Measurements from ENCODE around the gene DNAJC5G. TPM values are rescaled to one million over a fixed set of nuclear protein-coding genes. Genes with fewer than 3 reads are reported as not detected.

The DNAJC5G gene
- total RNA-seq, 1 experiment from 2014 or later, result not detected

DNA sequence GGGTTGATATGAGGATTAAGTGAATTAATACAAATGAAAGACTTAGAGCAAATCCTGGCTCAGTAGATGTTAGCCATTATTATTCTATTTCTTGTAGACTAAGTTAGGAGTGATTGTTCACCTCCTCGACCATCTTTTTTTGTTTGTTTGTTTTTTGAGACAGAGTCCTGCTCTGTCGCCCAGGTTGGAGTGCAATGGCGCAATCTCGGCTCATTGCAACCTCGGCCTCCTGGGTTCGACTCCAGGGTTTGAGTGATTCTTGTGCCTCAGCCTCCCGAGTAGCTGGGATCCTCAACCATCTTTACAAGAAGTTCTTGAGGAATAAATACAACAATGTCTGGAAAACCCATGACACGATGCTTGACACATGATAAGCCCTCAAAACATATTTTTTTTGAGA, 19.7 kb downstream of the DNAJC5G start:
- no TSS peak for BruUV-seq (replicated peaks)
- H4K20me1 ChIP-seq (ENCODE audit: insufficient read depth), result no peaks in the 10 kb centered on the region
- H3K79me2 ChIP-seq (ENCODE audit: low read depth), result no peaks in the 10 kb centered on the region
- intact Hi-C loops (cut with micrococcal nuclease; ENCODE audit: unreplicated experiment), result no loop called here
- no peak overlapping the region for H2AFZ ChIP-seq
- no peak overlapping the region for H3K4me3 ChIP-seq
- no peak for TF ChIP-seq EZH2 (IDR thresholded peaks at IDR 0.05; ENCODE audit: low read depth)
- TF ChIP-seq, protein P1, sequence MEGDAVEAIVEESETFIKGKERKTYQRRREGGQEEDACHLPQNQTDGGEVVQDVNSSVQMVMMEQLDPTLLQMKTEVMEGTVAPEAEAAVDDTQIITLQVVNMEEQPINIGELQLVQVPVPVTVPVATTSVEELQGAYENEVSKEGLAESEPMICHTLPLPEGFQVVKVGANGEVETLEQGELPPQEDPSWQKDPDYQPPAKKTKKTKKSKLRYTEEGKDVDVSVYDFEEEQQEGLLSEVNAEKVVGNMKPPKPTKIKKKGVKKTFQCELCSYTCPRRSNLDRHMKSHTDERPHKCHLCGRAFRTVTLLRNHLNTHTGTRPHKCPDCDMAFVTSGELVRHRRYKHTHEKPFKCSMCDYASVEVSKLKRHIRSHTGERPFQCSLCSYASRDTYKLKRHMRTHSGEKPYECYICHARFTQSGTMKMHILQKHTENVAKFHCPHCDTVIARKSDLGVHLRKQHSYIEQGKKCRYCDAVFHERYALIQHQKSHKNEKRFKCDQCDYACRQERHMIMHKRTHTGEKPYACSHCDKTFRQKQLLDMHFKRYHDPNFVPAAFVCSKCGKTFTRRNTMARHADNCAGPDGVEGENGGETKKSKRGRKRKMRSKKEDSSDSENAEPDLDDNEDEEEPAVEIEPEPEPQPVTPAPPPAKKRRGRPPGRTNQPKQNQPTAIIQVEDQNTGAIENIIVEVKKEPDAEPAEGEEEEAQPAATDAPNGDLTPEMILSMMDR (conservative IDR thresholded peaks at IDR 0.05), result no peak
- H3K4me2 ChIP-seq, result no peak overlapping the region
- H3K27ac ChIP-seq, result no peak overlapping the region
- no peaks in the 10 kb centered on the region for H3K36me3 ChIP-seq (ENCODE audit: low read depth)
- ChIA-PET CTCF (interaction anchor here (0.6 kb wide), 1 partner anchor 59 kb away, joined by 7 read pairs; no protein-coding TSS in a partner anchor), POLR2A (ENCODE audit: unreplicated experiment) (no interaction called here)
- H3K9me2 ChIP-seq (ENCODE audit: insufficient read depth), result no peaks in the 10 kb centered on the region
- no peaks in the 10 kb centered on the region for H3K27me3 ChIP-seq (ENCODE audit: insufficient read depth, low read depth)
- peaks cover 33% of the 10 kb centered on the region for H3K4me1 ChIP-seq (replicated peaks; ENCODE audit: insufficient read depth)
- peaks cover 35% of the 10 kb centered on the region for H3F3A ChIP-seq (ENCODE audit: insufficient read depth, low read depth)
- H3K9me3 ChIP-seq (ENCODE audit: insufficient read depth, low read depth), result no peaks in the 10 kb centered on the region
- no peak for DNase-seq

DNA sequence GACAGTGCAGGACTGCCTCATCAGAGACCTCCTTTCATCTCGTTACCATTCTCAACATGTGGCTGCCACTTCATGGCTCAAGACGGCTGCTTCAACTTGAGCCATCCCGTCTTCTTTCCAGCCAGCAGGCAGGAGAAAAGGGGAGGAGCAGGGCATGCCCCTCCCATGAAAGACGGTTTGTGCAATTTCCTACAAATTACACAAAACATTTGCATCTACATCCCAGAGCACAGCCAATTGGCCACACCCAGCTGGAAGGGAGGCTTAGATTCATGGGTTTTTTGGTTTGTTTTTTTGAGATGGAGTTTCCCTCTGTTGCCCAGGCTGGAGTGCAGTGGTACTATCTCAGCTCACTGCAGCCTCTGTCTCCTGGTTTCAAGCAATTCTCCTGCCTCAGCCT, 21.2 kb downstream of the DNAJC5G start:
- Histone ChIP-seq H3K79me2 (ENCODE audit: low read depth) (no peaks in the 10 kb centered on the region), H3K4me2 (no peak overlapping the region), H3F3A (ENCODE audit: insufficient read depth, low read depth) (peaks cover 31% of the 10 kb centered on the region), H4K20me1 (ENCODE audit: insufficient read depth) (no peaks in the 10 kb centered on the region), H3K27ac (no peak overlapping the region), H3K36me3 (ENCODE audit: low read depth) (no peaks in the 10 kb centered on the region), H3K4me3 (no peak overlapping the region), H2AFZ (no peak overlapping the region), H3K4me1 (replicated peaks; ENCODE audit: insufficient read depth) (peaks cover 28% of the 10 kb centered on the region), H3K9me2 (ENCODE audit: insufficient read depth) (no peaks in the 10 kb centered on the region), H3K9me3 (ENCODE audit: insufficient read depth, low read depth) (no peaks in the 10 kb centered on the region), H3K27me3 (ENCODE audit: insufficient read depth, low read depth) (no peaks in the 10 kb centered on the region)
- POLR2A ChIA-PET (ENCODE audit: unreplicated experiment), result interaction anchor here (0.5 kb wide), 1 partner anchor 16 kb away, joined by 4 read pairs; no protein-coding TSS in a partner anchor
- TF ChIP-seq, protein P1 (conservative IDR thresholded peaks at IDR 0.05), result no peak
- no peak for TF ChIP-seq EZH2 (IDR thresholded peaks at IDR 0.05; ENCODE audit: low read depth)
- DNase-seq, result no peak
- BruUV-seq (replicated peaks), result no TSS peak
- CTCF ChIA-PET, result no interaction called here
- intact Hi-C loops (cut with micrococcal nuclease; ENCODE audit: unreplicated experiment), result no loop called here

DNA sequence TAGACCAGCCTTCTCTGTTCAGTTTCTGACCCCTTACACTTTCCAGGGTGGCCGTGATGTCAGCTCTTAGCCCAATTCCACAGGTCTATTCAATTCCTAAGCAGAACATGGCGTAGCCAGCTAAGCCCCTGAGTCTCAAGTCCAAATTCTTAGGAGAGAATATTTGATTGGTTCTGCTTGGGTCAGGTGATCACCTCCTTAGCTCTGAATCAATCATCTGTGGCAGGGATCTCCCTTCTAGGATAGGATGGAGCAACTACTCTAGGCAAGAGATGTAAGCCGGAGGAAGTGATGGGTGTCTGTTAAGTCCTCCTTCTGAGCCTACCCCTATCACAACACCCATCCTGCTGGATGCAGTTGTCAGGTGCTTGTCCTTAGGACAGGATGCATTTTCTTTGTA, 22.0 kb downstream of the DNAJC5G start:
- intact Hi-C loops (cut with micrococcal nuclease; ENCODE audit: unreplicated experiment), result no loop called here
- H3K36me3 ChIP-seq (ENCODE audit: low read depth), result no peaks in the 10 kb centered on the region
- peaks cover 21% of the 10 kb centered on the region for H3K4me1 ChIP-seq (replicated peaks; ENCODE audit: insufficient read depth)
- H4K20me1 ChIP-seq (ENCODE audit: insufficient read depth), result no peaks in the 10 kb centered on the region
- no peaks in the 10 kb centered on the region for H3K79me2 ChIP-seq (ENCODE audit: low read depth)
- no peak overlapping the region for H3K4me3 ChIP-seq
- no TSS peak for BruUV-seq (replicated peaks)
- no peaks in the 10 kb centered on the region for H3K9me3 ChIP-seq (ENCODE audit: insufficient read depth, low read depth)
- H3K9me2 ChIP-seq (ENCODE audit: insufficient read depth), result no peaks in the 10 kb centered on the region
- no peak overlapping the region for H3K4me2 ChIP-seq
- H3F3A ChIP-seq (ENCODE audit: insufficient read depth, low read depth), result peaks cover 24% of the 10 kb centered on the region
- TF ChIP-seq EZH2 (IDR thresholded peaks at IDR 0.05; ENCODE audit: low read depth), result no peak
- TF ChIP-seq, protein P1 (conservative IDR thresholded peaks at IDR 0.05), result no peak
- H3K27me3 ChIP-seq (ENCODE audit: insufficient read depth, low read depth), result no peaks in the 10 kb centered on the region
- H3K27ac ChIP-seq, result no peak overlapping the region
- POLR2A ChIA-PET (ENCODE audit: unreplicated experiment), result no interaction called here
- CTCF ChIA-PET, result no interaction called here
- DNase-seq, result no peak
- H2AFZ ChIP-seq, result no peak overlapping the region
